Lung microvascular endothelial cell (primary cell): ENCODE data around the gene CTSW. TPM values are rescaled to one million over a fixed set of nuclear protein-coding genes. Genes with fewer than 3 reads are reported as not detected.
"Not testable (repeated sequence)": the region's sequence is repeated elsewhere in the genome, so short reads cannot be mapped to it uniquely, and the experiment has no call there.

ENCODE experiments used
- DNase-seq, 2 donors: peaks; one replicate each; pipeline versions ENCODE4 v3.0.0 to v3.0.0-alpha.2; 2010; ENCODE audit warnings: low read depth in 2 of 2
- total RNA-seq: library from RNA; depleted of rRNA; stranded (reverse); fragments of >200 nt; gene quantifications from 2 replicates; pipeline ENCODE4 v1.2.1, GENCODE V29; 2014

CTSW gene, protein sequence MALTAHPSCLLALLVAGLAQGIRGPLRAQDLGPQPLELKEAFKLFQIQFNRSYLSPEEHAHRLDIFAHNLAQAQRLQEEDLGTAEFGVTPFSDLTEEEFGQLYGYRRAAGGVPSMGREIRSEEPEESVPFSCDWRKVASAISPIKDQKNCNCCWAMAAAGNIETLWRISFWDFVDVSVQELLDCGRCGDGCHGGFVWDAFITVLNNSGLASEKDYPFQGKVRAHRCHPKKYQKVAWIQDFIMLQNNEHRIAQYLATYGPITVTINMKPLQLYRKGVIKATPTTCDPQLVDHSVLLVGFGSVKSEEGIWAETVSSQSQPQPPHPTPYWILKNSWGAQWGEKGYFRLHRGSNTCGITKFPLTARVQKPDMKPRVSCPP
- total RNA-seq, result 0.20 and 0.22 TPM in 2 replicates

DNA sequence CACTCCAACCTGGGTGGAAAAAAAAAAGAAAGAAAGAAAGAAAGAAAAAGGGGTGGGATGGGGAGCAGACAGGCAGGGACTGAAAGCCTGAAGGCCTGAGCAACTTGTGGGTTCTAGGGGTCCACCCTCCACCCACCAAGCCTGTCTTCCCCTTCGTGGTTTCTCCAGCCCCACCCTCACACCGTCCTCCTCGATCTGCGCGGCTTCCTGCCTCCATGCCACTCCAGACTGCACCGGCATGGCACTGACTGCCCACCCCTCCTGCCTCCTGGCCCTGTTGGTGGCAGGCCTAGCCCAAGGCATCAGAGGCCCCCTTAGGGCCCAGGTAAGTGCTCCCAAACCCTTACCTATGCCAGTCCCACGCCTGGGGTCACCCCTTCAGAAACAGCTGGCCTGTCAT is at the start of gene CTSW:
Gene CTSW, plus strand, starts transcription at position 221 of the 400 bp plus-strand sequence. Its CDS starts 18 bp downstream, at position 239.
- no peak for DNase-seq

DNA sequence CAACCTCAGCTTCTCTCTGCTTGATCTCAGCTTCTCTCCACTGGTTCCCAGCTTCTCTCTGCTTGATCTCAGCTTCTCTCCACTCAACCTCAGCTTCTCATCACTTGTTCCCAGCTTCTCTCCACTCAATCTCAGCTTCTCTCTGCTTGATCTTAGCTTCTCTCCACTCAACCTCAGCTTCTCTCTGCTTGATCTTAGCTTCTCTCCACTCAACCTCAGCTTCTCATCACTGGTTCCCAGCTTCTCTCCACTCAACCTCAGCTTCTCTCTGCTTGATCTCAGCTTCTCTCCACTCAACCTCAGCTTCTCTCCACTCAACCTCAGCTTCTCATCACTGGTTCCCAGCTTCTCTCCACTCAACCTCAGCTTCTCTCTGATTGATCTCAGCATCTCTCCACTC is 47.4 kb upstream of the CTSW start:
- not testable (repeated sequence) for DNase-seq

DNA sequence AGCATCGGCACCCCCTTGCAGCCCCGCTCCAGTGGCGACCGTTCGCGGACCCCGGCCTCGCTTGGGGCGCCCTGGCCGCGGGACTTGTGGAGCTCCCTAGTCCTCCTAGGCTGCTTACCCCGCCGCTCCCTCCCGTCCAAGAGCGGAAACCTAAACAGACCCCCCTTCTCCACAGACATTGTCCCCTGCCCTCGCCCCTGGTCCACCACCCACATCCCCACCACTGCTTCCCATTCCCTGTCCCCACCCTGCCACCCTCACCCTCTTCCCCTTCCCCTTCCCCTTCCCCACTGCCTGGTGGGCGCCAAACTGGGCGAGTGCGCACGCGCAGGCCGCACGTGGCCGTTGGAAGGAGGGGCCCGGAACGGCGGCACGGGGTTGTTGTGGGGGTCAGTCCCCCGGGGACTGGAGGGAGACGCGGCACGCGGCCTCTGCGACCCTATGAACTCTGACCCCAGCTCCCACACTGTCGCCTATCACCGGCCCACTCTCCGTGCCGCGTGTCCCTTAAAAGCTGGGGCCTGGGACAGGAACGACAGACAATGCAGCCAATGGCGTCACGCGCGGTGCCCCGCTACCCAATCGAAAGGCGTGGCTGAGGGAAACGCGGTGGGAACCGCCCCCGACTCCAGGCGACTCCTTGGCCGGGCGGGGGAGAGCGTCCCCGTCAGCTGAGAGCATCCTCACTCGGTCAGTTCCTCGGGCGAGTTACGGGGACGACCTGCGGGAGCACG is 46.2 kb upstream of the CTSW start, which contains the start of gene SNX32:
Gene SNX32, plus strand, starts transcription at position 667 of the 734 bp plus-strand sequence. CDS start 103 bp downstream, outside the sequence.
- DNase-seq, result peak; percentile 86 to 94

DNA sequence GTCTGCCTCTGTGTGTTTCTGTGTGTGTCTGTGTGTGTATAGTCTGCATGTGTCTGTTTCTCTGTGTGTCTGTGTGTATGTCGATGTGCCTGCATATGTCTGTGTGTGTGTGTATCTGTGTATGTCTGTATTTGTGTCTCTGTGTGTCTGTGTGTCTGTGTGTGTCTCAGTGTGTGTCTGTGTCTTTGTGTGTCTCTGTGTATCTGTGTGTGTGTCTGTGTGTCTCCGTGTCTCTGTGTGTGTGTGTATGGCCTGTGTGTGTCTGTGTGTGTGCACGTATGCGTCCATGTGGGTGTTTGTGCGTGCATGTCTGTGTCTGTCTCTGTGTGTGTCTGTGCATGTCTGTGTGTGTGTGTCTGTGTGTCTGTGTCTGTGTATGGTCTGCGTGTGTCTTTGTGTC is 45.4 kb upstream of the CTSW start:
- DNase-seq, result no peak

DNA sequence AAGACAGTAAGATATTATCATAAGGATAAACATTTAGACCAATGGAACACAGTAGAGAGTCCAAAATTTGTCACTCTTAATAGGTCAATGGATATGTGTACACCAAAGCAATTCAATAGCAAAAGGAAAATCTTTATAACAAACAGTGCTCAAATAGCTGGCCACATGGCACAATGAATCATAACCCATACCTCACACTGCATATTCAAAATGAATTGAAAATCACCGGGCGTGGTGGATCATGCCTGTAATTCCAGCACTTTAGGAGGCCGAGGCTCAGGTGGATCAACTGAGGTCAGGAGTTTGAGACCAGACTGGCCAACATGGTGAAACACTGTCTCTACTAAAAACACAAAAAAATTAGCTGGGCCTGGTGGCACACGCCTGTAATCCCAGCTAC is 37.5 kb upstream of the CTSW start:
- no peak for DNase-seq

DNA sequence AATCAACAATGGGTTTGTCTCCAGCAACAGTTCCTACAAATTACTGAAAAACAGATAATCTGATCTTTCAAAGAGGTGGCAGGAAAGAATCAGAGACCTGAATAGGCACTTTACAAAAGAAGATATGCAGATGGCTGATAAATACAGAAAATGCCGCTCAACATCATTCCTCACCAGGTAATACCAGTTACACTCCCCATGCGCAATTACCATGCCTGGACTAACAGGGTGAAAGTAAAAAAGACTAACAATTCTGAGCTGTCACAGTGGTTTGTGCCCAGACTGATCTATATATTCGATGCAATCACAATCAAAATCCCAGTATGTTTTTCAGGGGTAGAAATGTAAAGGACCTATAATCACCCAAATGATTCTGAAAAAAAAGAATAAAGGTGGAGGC is 35.8 kb upstream of the CTSW start:
- DNase-seq, result no peak

DNA sequence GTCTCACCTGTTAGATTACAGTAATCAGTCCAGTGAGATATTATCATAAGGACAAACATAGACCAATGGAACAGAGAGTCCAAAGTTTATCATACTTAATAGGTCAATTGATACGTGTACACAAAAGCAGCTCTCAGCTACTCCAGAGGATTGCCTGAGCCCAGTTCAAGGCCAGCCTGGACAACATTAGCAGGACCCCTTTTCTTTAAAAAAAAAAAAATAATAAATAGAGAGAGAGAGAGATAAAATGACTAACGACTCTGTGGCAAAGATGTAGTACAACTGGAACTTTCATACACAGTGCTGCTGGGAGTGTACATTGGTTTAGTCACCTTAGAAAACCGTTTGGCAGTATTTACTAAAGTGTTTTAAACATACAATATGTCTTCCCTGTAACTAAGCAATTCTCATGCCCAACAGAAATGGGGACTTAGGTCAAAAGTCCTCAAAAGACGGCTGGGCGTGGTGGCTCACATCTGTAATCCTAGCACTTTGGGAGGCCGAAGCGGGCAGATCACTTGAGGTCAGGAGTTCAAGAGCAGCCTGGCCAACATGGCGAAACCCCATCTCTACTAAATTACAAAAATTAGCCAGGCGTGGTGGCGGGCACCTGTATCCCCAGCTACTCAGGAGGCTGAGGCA is 35.3 kb upstream of the CTSW start:
- no peak for DNase-seq

DNA sequence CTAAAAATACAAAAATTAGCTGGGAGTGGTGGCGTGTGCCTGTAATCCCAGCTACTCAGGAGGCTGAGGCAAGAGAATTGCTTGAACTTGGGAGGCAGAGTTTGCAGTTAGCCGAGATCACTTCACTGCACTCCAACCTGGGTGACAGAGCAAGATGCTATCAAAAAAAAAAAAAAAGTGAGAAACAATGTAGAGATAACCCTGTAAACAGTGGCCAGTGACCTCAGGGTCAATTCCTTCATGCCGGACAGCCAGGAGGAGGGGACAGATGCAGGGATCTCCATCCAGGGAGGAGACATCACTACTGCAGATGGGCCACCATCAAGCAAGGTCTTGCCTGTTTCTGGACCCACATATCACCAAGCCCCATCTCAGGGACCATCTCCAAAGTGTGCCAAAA is 31.9 kb upstream of the CTSW start:
- DNase-seq, result no peak

DNA sequence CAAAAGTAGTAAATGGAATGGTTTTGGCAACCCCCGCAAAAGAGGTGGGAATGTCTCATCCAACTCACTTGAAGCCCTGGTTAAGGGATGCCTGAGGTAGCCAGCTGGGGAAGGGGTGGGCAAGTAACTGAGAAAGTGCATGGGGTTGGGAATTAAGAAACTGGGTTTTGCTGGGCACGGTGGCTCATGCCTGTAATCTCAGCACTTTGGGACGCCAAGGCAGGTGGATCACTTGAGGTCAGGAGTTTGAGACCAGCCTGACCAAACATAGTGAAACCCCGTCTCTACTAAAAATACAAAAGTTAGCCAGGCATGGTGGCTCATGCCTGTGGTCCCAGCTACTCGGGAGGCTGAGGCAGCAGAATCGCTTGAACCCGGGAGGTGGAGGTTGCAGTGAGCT is 30.9 kb upstream of the CTSW start:
- not testable (repeated sequence) for DNase-seq

DNA sequence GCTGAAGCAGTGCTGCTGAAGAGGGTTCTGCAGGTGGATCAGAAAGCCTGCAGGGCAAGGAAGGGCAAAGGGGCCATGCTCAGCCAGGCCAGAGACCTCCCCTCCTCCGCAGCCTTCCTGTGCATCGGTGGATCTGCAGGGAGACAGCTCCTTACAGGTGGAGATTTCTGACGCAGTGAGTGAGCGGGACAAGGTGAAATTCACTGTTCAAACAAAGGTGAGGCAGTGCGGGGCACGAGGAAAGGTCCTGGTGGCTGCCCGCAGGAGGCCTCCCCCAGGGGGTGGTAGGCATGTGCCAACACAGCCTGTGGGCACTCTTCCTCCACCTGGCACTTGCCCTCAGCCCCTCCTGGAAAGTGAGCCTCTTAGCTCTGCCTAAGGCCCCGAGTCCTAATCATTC is 30.3 kb upstream of the CTSW start:
- no peak for DNase-seq

DNA sequence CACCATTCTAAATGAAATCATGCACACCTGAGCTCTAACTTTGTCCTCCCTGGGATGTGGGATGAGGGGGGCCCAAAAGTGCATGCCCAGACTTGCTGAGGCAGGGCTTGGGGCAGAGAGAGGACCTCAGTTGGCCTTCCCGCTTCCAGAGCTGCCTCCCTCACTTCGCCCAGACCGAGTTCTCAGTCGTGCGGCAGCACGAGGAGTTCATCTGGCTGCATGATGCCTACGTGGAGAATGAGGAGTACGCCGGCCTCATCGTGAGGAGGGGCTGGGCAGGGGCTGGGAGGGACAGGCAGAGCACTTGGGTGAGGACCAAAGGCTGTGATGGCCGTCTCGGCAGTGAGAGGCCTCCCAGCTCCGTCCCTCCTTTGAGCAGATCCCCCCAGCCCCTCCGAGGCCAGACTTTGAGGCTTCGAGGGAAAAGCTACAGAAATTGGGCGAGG is 29.8 kb upstream of the CTSW start:
- DNase-seq, result no peak

DNA sequence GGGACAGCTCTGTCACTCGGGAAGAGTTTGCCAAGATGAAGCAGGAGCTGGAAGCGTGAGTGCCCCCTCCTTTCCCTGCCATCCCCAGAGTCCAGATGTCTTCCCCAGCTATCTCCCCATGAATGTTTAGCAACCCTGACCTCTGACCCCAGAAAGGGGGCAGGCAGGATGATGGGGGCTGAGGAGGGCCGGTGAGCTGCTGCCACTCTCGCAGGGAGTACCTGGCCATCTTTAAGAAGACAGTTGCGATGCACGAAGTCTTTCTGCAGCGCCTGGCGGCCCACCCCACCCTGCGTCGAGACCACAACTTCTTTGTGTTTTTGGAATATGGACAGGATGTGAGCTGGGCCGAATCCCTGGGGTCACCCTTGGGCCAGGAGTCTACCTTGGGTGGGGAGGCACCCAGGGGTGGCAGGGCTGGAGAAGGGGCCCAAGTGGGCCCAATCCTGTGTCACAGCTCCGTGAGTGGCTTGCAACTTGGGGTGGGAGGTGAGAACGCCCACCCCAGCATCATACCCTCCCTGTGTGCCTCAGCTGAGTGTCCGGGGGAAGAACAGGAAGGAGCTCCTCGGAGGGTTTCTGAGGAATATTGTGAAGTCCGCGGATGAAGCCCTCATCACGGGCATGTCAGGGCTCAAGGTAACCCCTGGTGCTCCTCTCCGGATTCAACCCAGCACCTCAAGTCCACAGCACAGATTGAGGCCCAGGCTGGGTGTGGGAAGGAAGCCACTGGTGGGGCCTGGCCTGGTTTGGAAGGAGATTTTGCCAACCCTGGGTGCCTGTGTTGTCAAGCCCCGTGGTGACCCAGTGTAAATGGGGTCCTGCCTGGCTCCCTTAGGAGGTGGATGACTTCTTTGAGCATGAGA is 29.2 kb upstream of the CTSW start:
- DNase-seq, result no peak

DNA sequence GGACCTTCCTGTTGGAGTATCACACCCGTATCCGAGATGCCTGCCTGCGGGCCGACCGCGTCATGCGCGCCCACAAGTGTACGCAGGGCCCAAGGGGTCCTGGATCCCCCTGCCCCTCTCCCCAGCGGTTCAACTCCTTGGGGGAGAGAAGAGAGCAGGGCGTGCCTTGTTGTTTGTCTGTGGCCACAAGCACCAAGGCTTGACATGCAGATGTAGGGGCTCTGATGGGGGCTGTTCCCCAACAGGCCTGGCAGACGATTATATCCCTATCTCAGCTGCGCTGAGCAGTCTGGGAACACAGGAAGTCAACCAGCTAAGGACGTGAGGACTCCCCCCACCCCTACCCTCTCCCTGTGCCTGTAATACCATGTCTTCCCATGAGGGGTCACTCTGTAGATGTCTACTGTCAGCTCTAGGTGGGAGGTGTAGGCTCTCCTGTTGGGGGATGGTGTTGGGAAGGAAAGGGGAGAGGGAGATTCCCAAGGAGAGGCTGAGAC is 28.5 kb upstream of the CTSW start:
- DNase-seq, result no peak

DNA sequence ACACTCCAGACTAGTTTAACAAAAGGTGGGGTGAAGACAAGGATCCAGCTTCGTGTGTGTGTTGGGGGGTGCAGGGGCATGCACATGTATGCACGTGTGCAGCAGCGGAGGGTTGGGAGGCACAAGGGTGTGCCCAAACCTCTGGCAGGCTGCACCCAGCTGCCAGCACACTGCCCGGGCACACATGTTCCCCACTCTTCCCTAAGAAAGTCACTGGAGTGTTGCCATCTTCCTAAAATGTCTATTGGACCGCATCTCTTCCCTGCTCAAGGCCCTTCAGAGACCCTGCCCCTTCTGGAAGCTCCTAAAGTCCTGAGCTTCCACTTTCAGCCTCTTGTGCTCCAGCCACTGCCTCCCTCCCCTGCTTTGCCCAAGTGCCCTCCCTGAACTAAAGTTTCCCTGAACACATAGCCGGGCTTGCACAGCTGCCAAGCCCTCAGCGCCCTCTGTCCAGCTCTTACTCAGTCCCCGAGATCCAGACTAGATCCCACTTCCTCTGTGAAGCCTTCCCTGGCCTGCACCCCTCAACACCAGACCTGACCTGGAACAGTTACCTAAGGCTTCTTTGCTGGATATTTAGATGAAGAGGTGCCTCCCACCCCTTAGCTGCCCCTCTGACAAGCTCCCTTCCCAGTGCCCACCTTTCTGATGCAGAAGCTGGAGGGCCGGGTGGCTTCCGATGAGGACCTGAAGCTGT is 27.7 kb upstream of the CTSW start:
- no peak for DNase-seq

DNA sequence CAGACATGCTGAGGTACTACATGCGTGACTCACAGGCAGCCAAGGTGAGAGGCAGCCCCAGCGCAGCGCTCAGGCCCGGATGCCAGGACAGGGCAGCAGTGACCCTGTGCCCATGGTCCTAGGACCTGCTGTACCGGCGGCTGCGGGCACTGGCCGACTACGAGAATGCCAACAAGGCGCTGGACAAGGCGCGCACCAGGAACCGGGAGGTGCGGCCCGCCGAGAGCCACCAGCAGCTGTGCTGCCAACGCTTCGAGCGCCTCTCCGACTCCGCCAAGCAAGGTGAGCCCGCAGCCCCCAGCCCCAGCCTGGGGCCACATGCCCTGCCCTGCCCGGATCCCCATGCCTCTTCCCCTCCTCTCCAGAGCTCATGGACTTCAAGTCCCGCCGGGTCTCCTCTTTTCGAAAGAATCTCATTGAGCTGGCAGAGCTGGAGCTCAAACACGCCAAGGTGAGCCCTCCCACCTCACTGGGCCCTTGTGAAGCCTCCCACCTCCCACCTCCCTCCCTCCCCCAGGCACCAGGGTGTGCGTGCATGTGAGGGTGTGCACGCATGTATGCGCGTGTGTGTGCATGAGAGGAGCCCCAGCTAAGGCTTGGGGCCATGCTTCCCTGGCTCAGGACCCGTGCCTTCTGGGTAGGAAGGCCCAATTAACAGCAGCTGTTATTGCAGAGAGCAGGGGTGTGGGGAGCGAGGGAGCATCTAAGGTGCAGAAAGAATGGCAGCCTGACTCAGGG is 27.0 kb upstream of the CTSW start:
- no peak for DNase-seq

DNA sequence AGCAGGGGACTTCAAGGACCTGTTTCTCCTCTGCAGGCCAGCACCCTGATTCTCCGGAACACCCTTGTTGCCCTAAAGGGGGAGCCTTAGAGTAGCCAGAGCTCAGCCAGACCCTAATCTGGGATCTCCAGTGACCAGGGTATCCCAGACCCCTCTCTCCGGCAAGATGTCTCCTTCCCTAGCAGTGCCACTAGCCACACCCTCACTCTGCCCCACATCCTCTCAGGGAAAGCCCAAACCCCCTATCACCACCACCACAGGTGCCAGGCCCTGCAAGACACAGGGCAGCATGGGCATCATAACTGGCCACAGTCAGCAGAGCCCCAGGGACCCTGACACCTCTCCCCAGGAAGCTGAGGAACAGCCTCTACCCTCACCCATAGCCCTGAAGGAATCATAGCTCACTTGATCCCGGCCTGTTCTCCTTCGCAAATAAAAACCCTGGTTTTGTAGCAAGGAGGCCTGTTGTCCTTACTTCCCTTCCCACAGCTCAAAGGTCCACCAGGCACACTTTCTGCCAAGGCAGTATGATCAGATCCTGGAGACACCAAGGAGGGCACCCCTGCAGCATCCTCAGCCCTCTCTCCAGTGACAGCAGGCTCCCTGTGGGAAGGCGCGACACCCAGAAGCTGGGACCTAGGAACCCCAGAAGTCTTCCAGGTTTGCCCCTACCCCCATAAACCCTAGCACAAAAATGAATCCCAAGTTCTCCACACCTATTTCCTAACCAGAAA is 26.2 kb upstream of the CTSW start:
- DNase-seq, result no peak

DNA sequence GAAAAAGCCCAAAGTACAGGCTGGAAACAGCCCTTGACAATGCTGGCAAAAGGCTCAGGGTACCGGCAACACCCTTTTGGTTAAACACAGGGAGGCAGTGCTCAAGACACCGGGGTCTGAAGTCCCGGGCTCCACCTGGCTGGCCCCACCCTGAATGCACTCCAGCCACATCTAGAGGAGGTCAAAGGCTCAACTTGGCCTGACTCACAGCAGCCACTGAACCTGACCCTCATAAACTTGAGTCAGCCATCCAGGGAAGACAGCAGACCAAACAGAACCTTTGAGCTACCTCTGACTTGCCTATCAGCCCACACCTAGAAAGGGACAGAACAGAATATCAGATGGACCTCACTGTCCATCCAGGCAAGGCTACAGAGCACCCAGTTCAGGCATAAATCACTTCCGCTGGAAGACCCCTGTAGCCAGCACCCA is 25.5 kb upstream of the CTSW start:
- DNase-seq, result no peak

DNA sequence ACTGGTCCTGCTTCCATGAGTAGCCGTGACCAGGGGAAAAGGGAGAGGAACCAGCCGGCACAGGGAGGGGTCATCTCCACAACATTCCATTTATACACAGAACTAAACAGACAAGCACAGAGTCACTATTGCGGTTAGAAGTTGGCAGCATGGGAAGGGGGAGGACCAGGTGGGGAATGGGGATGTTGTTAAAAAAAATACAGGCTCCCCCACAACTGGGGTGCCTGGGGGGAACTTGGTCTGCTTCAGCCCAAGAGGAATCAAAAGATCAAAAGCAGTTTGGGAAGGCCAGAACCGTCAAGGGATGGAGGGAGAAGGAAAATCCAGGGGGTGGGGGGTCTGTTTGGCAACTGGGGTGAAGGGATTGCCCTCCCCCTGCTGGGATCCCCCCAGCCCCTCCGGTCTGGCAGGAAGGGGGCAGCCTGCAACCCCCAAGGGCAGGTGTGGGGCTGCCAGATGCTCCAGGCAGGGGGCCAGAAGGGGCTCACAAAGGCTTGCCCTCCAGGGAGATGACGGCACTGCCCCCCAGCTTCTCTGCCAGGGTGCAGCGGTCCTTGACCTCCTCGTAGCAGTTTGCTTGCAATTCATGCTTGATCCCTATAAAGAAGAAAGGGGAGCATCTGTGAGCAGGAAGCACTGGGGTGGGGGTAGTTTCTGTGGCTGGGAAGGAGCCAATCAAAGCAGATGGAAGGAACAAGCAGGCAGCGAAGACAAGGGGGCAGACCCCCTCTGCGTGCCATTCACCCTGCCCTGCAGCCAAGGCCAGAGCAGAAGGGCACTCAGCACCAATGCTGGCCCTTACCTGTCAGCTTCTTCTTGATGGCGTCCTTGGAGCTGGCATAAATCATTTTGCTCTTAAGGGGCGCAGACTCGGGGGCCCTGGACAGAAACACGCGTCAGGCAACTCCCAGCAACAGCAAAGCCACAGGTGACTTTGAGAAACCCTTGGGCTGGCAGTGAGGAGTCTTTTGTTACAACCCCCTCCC is 24.5 kb upstream of the CTSW start:
- DNase-seq, result no peak
